Measurements from ENCODE around the gene RASA3.

RASA3 gene

GRCh38 chr13:114030666-114031610 is 101.5 kb downstream of the RASA3 start:
- peaks cover 12% of the 10 kb centered on the region for H3K36me3 Mint-ChIP-seq (ENCODE audit: low read depth)
- H3K27ac Mint-ChIP-seq, result peak overlapping the region; percentile 79
- no peak for DNase-seq
- H3K4me3 Mint-ChIP-seq, result no peak overlapping the region
- H3K9me3 Mint-ChIP-seq, result no peaks in the 10 kb centered on the region
- no peaks in the 10 kb centered on the region for H3K27me3 Mint-ChIP-seq (ENCODE audit: low read depth, poor library complexity)
- H3K4me1 Mint-ChIP-seq, result peaks cover 62% of the 10 kb centered on the region
- TF ChIP-seq CTCF (IDR thresholded peaks at IDR 0.05), result no peak

- Mint-ChIP-seq H3K36me3 (ENCODE audit: low read depth) (peaks cover 12% of the 10 kb centered on the region), H3K9me3 (no peaks in the 10 kb centered on the region), H3K4me3 (no peak overlapping the region), H3K27me3 (ENCODE audit: low read depth, poor library complexity) (no peaks in the 10 kb centered on the region), H3K27ac (peak overlapping the region; percentile 79), H3K4me1 (peaks cover 62% of the 10 kb centered on the region)
- no peak for DNase-seq
- TF ChIP-seq CTCF (IDR thresholded peaks at IDR 0.05), result no peak
Observed at GRCh38 chr13:114029866-114030625, 102.4 kb downstream of the RASA3 start.

GRCh38 chr13:114027826-114028225 is 104.6 kb downstream of the RASA3 start:
- TF ChIP-seq CTCF (IDR thresholded peaks at IDR 0.05), result no peak
- Mint-ChIP-seq H3K9me3 (no peaks in the 10 kb centered on the region), H3K27me3 (ENCODE audit: low read depth, poor library complexity) (no peaks in the 10 kb centered on the region), H3K4me1 (peaks cover 60% of the 10 kb centered on the region), H3K36me3 (ENCODE audit: low read depth) (peaks cover 12% of the 10 kb centered on the region), H3K27ac (no peak overlapping the region), H3K4me3 (no peak overlapping the region)
- no peak for DNase-seq

- no peak for DNase-seq
- Mint-ChIP-seq H3K4me1 (peaks cover 56% of the 10 kb centered on the region), H3K27ac (no peak overlapping the region), H3K4me3 (no peak overlapping the region), H3K27me3 (ENCODE audit: low read depth, poor library complexity) (no peaks in the 10 kb centered on the region), H3K9me3 (no peaks in the 10 kb centered on the region), H3K36me3 (ENCODE audit: low read depth) (peaks cover 12% of the 10 kb centered on the region)
- no peak for TF ChIP-seq CTCF (IDR thresholded peaks at IDR 0.05)
Observed at GRCh38 chr13:114027046-114027715, 105.2 kb downstream of the RASA3 start.

- H3K27ac Mint-ChIP-seq, result peak overlapping the region; percentile 68
- DNase-seq, result no peak
Observed at GRCh38 chr13:114026481-114026880, 105.9 kb downstream of the RASA3 start.

More at GRCh38 chr13:114026481-114026880, 105.9 kb downstream of the RASA3 start:
- peaks cover 11% of the 10 kb centered on the region for H3K36me3 Mint-ChIP-seq (ENCODE audit: low read depth)
- H3K27me3 Mint-ChIP-seq (ENCODE audit: low read depth, poor library complexity), result no peaks in the 10 kb centered on the region
- no peak for TF ChIP-seq CTCF (IDR thresholded peaks at IDR 0.05)
- H3K4me1 Mint-ChIP-seq, result peaks cover 49% of the 10 kb centered on the region
- no peaks in the 10 kb centered on the region for H3K9me3 Mint-ChIP-seq
- H3K4me3 Mint-ChIP-seq, result no peak overlapping the region
